Ishikawa (cell line): ENCODE data around the gene PABPC4L.

Source experiments
- CEBPB ChIP-seq: IDR thresholded peaks from 2 replicates; pipeline ENCODE4 v1.6.1; 2012
- CREB1 ChIP-seq: IDR thresholded peaks from 2 replicates; pipeline ENCODE4 v1.6.1; 2012; ENCODE audit warnings: low read depth
- EGR1 ChIP-seq: IDR thresholded peaks from 2 replicates; pipeline ENCODE4 v1.6.1; 2012
- EP300 ChIP-seq: IDR thresholded peaks from 2 replicates; pipeline ENCODE4 v1.6.1; 2012; ENCODE audit warnings: borderline replicate concordance
- FOXM1 ChIP-seq: IDR thresholded peaks from 2 replicates; pipeline ENCODE4 v1.6.1; 2012; ENCODE audit warnings: low read depth, borderline replicate concordance
- NFIC ChIP-seq: IDR thresholded peaks from 2 replicates; pipeline ENCODE4 v1.6.1; 2012
- RAD21 ChIP-seq: IDR thresholded peaks from 2 replicates; pipeline ENCODE4 v1.6.1; 2012; ENCODE audit warnings: low read depth
- REST ChIP-seq: IDR thresholded peaks from 2 replicates; pipeline ENCODE4 v1.6.1; 2012; ENCODE audit warnings: low read depth, mild to moderate bottlenecking
- TAF1 ChIP-seq: IDR thresholded peaks from 2 replicates; pipeline ENCODE4 v1.6.1; 2012; ENCODE audit warnings: low read depth, mild to moderate bottlenecking
- TCF12 ChIP-seq: IDR thresholded peaks from 2 replicates; pipeline ENCODE4 v1.6.1; 2012; ENCODE audit warnings: low read depth
- TEAD4 ChIP-seq: IDR thresholded peaks from 2 replicates; pipeline ENCODE4 v1.6.1; 2012
- YY1 ChIP-seq: IDR thresholded peaks from 2 replicates; pipeline ENCODE4 v1.6.1; 2012; ENCODE audit warnings: low read depth
- ZBTB7A ChIP-seq: IDR thresholded peaks from 2 replicates; pipeline ENCODE4 v1.6.1; 2012; ENCODE audit warnings: low read depth
- TF ChIP-seq, protein P1 (sequence below): IDR thresholded peaks from 2 replicates; pipeline ENCODE4 v1.6.1; 2012

GRCh38 chr4:134215620-134216344 lies 14.2 kb upstream of the PABPC4L start:
- no peak for TF ChIP-seq ZBTB7A
- no peak for TF ChIP-seq TAF1
- TF ChIP-seq RAD21: no peak
- no peak for TF ChIP-seq FOXM1
- TF ChIP-seq, protein P1, sequence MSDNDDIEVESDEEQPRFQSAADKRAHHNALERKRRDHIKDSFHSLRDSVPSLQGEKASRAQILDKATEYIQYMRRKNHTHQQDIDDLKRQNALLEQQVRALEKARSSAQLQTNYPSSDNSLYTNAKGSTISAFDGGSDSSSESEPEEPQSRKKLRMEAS: no peak
- TF ChIP-seq CEBPB: no peak
- no peak for TF ChIP-seq EP300
- TF ChIP-seq TCF12: no peak
- no peak for TF ChIP-seq REST
- no peak for TF ChIP-seq YY1
- TF ChIP-seq NFIC: no peak
- no peak for TF ChIP-seq CREB1
- no peak for TF ChIP-seq EGR1
- no peak for TF ChIP-seq TEAD4
